Pulmonary artery endothelial cell (primary cell): ENCODE data around the gene OTULINL. TPM values are rescaled to one million over a fixed set of nuclear protein-coding genes. Genes with fewer than 3 reads are reported as not detected.

ENCODE experiments used
- DNase-seq: peaks from one replicate; pipeline ENCODE4 v3.0.0-alpha.2; 2011; ENCODE audit warnings: low read depth, low spot score
- total RNA-seq: library from RNA; depleted of rRNA; stranded (reverse); fragments of >200 nt; gene quantifications from 2 replicates; pipeline ENCODE4 v1.2.3, GENCODE V29; 2014

OTULINL gene
- total RNA-seq, 1 donor from 2014 or later: 0.07 TPM

DNA sequence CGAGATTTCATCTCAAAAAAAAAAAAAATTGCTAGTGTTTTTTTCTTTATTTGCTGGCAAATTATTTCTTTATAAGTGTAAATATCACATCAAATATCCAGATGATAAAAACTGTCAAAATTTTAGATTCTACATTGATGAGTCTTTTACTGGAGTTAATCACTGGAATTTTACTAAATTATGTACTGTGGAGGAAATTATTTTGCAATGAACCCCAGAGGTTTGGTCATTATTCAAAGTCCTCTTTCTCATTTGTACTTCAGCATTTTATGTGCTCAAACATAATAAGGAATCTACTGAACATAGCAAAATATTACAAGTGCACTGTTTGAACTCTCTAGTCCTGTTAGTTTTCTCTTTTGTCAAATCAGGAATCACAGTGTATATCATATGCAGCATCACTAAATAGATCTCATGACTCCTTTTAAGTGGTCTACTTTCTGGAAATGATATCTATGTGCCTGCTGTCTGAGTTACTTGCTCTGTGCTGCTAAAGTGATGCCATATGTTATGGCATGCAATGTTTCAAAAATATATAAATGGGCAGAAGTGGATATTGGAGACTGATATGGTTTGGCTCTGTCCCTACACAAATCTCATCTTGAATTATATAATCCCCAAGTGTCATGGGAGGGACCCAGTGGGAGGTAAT lies 18.0 kb downstream of the OTULINL start:
- DNase-seq: no peak

DNA sequence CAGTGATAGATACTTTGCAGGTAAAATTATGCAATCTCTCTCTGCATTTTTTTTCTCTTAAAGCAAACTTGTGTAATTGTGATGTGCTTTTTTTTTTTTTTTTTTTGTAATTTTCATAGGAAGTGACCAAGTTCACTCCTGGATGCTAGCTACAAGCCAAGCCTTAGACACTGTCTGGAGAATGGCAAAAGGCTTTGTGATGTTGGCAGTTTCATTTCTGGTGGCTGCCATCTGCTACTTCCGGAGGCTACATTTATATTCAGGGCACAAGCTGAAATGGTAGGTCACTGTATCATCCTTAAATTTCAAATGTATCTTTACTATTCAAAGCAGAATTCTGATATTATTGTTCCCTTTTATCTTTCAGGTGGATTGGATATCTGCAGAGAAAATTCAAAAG lies 19.3 kb downstream of the OTULINL start:
- no peak for DNase-seq

DNA sequence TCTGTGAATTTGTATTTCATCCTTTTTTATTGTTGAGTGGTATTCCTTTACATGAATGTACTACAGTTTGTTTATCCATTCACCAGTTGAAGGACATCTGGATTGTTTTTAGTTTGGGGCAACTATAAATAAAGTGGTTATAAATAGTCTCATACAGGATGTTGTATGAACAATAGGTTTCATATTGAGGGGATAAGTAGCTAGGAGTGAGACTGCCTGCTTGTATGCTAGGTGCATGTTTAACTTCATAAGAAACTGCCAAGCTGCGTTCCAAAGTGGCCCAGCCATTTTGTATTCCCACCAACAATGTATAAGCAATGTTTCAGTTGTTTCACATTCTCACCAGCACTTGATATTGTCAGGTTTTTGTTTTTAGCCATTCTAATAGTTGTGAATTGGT lies 21.5 kb downstream of the OTULINL start:
- DNase-seq: no peak

DNA sequence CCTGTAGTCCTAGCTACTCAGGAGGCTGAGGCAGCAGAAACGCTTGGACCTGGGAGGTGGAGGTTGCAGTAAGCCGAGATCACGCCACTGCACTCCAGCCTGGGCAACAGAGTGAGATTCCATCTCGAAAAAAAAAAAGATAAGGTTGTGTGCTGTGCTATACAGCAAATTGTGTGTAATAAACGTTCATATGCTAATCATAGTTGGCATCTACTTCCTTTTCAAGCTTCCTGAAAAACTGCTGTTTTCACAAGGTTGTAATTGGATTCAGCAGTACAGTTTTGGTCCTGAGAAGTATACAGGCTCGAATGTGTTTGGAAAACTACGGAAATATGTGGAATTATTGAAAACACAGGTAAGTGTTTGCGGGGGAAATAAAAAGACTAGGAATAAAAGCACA lies 25.5 kb downstream of the OTULINL start:
- DNase-seq: no peak

DNA sequence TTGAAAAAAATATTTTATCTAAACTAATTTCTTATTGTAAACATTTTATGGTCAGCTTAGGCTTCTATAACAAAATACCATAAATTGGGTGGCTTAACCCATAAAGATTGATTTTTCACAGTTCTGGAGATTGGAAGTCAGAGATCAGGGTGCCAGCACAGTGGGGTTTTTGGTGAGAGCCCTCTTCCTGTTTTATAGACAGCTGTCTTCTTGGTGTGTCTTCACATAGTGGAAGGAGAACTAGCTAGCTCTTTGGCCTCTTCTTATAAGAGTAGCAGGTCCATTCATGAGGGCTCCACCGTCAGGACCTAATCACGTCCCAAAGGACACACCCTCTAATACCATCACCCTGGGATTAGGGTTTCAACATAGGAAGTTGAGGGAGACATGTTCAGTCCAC lies 26.6 kb downstream of the OTULINL start:
- DNase-seq: no peak

DNA sequence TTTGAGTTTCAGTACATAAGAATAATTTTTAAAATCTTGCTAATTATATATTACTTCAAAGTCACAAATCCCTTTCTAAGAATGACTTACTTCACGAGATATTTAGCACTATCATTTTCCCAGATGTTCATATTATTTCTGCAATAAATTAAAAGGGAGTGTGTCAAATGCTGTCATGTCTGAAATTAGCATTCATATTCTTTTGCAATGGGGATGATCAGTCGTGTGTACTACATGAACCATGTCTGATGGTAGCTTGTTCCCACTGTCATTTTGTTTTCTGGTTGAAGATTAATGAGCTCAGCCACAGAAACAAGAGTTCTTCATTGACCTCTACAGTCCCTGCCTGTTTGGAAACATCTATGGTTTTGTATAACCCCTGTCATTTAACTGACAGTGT lies 30.1 kb downstream of the OTULINL start:
- DNase-seq: no peak

DNA sequence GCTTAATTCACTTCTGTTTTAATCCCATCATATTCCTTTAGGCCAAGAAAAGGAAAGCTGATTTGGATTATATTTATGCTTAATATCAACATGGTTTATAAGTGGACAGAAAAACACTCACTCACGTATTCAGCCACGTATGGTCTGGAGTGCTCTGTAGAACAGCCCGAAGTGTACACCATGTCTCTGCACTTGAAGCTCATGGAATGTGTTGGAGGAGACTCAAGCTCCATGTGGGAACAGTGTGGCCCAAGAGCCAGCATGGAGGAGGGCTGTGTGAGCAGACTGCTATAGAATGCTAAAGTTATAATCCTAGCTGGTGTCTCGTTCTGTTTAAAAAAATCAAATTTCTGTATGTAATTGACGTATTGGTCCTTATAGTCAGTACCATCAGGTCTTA lies 32.9 kb downstream of the OTULINL start:
- no peak for DNase-seq

DNA sequence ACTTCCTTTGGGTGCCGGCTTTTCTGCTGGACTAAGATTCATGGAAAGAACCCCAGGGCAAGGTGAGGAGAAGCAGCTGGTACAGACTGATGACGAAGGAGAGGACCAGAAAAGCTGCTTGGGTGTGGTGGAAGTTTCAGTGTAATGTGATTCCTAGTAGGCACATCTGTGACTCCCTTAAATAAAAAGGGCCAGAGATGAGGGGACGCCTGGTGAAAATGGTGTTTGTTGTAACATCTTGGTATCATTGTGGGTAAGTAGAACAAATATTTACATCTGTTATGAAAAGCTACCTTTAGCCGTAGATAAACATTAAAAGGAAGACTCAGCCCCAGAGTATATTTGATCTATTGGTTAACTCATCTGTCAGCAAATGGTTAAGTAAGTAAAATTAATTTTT lies 33.8 kb downstream of the OTULINL start:
- DNase-seq: no peak

DNA sequence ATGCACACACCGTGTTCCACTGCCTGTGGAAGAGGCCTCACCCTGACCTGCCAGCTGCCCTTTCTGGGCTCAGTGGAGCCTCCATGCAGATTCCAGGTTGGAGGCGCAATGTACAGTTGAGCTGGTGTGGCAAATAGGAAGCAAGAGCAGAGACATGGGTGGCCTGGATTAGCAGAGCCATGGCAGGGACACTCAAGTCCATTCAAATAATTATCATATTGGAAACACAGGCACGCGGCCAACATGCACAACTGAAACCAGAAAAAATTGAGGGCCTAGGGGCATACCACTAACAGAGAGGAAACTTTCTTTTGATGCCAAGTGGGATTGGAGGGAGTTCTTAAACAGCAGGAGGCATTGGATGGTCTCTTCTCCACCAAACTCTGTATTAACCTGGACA lies 35.8 kb downstream of the OTULINL start:
- no peak for DNase-seq

DNA sequence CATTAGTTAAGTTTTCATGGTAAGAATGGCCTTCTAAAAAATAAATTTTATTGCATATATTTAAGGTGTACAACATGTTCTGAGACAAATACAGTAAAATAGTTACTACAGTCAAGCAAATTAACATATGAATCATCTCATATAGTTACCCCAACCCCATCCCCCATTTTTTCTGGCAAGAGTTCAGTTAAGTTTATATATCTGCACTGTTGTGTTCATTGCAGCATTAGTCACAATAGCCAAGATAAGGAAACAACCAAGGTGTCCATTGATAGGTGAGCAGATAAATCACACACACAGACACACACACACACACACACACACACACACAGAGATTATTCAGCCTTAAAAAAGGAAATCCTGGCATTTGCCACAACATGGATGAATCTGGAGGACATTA lies 45.7 kb downstream of the OTULINL start:
- DNase-seq: no peak

DNA sequence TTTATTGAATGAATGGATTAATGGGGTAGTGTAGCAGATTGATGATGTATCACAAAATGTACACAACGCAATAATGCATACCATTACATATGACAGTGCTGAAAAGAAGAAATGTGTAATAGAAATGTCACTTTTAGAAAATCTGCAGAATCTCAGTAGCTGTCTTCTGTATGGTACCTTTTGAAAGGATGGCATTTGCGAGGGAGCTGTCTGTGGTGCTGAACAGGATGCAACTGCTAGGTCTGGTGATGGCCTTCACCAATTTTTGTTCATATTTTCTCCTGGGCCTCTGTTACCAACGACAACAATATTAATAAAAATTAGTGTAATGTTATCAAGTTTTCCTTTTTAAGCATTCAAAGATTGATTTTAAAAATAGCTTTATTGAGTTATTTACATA lies 46.8 kb downstream of the OTULINL start:
- DNase-seq: peak; percentile 4

DNA sequence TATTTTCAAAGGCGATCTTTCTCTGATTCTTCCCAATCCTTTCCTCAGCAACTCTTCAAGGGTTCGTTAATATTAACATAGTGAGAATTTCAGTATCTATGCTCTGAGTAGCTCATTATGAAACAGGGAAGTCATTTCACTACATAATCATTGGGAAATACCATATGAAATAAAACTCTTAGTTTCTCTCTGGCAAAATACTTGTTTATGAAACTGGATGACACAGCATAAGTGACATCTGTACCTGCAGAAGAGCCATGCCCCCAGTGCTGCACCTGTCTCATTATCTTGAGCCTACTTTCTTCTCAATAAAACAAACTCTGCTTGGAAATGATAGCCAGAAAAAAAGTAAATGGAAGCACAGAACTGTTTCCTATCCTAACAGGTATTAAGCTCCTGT lies 49.1 kb downstream of the OTULINL start:
- no peak for DNase-seq

DNA sequence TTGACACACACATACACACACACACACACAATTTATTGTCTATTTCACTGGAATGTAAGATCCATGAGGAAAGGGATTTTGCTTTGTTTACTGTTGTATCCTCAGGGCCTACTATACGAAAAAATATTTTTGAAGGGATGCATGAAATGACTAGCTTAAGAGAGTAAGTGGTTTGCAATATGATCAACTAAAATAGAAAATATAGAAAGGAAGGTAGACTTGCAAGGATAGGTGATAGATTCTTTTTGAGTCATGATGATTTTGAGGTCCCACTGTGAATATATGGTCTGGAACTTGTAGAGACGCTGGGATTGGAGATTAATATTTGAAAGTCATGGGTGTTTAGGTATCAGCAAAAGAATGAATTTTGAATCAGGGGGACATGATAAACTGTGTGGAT lies 54.1 kb downstream of the OTULINL start:
- DNase-seq: no peak

DNA sequence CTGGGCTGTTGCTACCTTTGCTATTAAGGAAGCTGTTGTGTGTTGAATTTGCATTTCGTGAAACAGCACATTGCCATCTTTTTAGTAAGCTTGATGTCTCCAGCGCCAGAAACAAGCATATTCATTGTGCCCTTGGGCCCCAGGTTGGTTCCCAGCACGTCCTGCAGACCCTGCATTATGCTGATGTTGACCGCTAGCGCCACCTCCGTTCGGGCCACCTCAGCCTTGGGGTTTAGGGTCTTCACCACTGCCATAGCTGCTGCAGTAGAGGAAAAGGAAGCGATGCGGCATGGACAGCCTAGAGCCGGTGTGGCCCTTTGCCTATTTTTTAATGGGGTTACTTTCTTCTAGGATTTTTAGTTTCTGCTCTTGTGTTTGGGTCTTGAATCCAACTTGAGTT lies 59.2 kb downstream of the OTULINL start:
- DNase-seq: no peak

DNA sequence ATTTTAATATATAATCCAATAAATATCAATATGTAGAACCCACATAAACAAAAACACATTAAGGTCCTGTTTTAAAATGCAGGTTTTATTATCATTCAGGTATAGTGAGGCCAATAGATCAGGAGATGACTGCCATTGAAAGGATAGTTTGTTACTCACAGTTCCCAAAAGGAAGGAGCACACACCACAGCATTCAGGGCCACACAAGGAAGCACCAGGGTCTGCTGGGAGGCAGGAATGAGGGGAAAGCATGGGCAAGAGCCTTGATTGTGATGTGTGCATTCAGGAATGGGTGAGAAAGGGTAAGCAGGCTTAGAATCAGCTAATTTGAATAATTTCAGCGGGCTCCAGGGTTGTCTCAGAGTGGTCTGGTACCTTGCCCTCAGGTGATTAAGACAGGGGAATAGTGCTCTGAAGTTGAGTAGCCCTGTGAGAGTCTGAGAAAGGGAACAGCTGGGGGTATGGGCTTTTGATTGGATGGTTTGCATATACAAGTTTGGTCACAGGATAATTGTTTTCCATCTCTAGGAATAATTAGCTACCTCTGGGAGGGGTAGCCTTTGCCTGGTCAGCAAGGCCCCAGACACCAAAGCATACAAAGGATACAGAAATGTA lies 63.1 kb downstream of the OTULINL start:
- DNase-seq: no peak

DNA sequence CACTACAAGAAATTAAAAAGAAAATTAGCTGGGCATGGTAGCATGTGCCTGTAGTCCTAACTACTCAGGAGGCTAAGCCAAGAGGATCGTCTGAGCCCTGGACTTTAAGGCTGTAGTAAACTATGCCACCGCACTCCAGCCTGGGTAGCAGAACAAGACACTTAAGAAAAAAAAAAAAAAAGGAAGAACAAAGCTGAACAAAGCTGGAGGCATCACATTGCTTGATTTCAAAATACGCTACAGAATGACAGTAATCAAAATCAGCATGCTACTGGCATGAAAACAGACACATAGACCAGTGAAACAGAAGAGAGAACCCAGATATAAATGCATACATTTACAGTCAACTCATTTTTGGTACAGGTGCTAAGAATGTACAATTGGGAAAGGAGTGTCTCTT lies 68.5 kb downstream of the OTULINL start:
- DNase-seq: no peak

DNA sequence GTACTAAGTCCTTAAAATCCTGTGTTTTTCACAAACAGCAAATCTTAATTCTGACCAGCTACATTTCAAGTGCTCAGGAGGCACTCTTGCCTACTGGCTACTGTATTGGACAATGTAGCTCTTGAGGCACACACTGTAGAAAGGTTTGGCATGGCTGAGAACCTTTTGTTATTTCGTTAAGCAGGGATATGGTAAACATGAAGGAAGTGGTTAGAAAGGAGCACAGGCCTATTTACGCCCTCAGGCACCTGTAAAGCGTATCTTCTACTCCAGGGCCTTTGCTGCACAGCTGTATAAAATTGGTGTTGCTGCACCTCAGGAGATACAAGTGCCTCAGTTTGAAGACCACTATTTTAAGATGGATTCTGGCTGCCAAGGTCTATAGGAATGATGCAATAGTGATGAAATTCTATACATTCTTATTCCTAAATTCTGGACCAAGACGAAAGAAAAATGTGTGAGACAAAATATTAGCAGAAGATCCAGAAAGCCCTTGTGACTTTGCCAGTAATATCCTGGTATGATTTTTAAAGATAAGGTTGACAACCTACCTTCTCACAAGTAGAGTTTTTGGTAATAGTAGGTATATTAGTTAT lies 73.7 kb downstream of the OTULINL start:
- DNase-seq: no peak

DNA sequence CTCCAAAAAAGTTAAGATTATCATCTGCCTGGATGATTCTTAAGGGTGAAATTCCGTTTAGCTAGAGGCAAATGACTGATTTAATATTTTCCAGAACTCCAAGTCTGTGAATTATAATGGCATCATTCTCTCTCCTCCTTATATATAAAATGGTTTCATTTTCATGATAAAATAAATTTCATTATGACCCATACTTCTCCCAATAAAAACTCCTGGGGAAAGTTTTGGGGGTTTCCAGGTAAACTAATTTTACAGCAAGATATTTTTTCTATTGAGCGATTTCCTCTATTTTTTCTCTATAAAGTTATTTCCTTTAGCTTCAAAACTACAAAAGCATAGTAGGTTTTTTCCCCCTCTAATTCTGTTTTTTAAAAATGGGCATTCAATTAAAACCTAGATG lies 75.3 kb downstream of the OTULINL start:
- DNase-seq: no peak

DNA sequence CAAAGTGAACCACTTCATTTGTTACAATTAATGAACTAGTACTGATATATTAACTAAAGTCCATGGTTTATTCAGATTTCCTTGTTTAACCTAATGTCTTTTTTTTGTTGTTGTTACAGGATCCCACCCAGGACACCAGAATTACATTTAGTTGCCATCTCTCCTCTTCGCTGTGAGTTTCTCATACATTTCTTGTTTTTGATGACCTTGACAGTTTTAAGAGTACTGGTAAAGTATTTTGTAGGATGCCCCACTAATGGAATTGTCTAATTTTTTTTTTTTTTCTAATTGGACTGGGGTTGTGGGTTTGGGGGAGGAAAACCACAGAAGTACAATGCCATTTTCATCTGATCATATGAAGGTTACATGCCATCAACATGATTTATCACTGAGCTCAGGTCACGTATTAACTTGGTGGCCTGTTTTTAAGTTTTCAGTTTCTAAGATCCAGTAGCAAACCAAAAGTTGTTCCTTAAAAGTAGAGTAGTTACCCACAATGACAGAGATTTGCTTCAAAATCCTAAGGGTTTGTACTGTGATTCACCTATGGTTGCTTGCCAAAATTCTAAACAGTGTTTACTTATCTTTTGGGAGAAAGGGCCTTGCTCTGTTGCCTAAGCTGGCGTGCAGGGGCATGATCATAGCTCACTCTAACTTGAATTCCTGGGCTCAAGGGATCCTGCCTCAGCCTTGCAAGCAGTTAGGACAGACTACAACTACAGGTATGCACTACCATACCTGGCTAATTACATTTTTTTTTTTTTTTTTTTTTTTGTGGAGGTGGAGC lies 78.4 kb downstream of the OTULINL start:
- no peak for DNase-seq

DNA sequence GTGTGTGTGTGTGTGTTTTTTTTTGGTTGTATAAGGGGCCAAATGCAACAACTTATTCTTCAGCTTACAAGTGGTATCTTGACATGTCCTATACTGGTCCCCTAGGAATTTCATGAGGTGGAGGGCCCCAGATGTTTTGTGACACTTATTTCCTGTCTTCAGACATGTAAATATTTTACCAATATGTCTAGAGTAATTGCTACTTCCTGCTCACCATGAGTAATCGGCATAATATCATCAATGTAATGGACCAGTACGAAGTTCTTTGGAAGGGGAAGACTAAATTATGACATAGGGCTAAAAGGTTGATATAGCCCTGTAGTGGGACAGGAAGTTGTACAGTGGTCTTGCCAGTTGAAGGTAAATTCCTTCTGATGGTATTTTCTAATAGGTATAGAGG lies 79.2 kb downstream of the OTULINL start:
- no peak for DNase-seq
